ENCODE measurements around the gene PFN1. TPM values are rescaled to one million over a fixed set of nuclear protein-coding genes. Genes with fewer than 3 reads are reported as not detected.
A peak's percentile ranks its signal among the peaks of the same experiment; 100 is the strongest.

Gene PFN1
- total and polyA plus RNA-seq, 2 of the 8 experiments (the other 6 are each of a cell fraction or from before 2014, with no cell fraction given), result 1,355 to 1,949 TPM

- TF ChIP-seq, protein P1, sequence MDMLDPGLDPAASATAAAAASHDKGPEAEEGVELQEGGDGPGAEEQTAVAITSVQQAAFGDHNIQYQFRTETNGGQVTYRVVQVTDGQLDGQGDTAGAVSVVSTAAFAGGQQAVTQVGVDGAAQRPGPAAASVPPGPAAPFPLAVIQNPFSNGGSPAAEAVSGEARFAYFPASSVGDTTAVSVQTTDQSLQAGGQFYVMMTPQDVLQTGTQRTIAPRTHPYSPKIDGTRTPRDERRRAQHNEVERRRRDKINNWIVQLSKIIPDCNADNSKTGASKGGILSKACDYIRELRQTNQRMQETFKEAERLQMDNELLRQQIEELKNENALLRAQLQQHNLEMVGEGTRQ (IDR thresholded peaks at IDR 0.05; ENCODE audit: low read length), result no peak
- TF ChIP-seq SAP30 (IDR thresholded peaks at IDR 0.05; ENCODE audit: insufficient read depth, insufficient replicate concordance, low read length), result no peak
- TF ChIP-seq CTBP2 (IDR thresholded peaks at IDR 0.05; ENCODE audit: borderline replicate concordance, insufficient read depth, insufficient read length, low read length), result no peak
- peak; percentile 95 for TF ChIP-seq CHD2 (IDR thresholded peaks at IDR 0.05; ENCODE audit: low read length)
- no peak for TF ChIP-seq ASH2L (IDR thresholded peaks at IDR 0.05; ENCODE audit: low read length)
- TF ChIP-seq SRF (IDR thresholded peaks at IDR 0.05; ENCODE audit: low read depth, low read length), result no peak
- no peak for TF ChIP-seq RNF2 (IDR thresholded peaks at IDR 0.05; ENCODE audit: borderline replicate concordance, low read depth, low read length, missing control alignments, poor library complexity, severe bottlenecking)
- TF ChIP-seq NRF1 (IDR thresholded peaks at IDR 0.05; ENCODE audit: low read depth, low read length), result no peak
- TF ChIP-seq TBP (IDR thresholded peaks at IDR 0.05; ENCODE audit: low read depth, low read length), result no peak; the same call in 1 of the 2 replicates
- TF ChIP-seq HDAC6 (IDR thresholded peaks at IDR 0.05; ENCODE audit: low read depth, low read length), result no peak
- TF ChIP-seq E2F6 (IDR thresholded peaks at IDR 0.05), result peak; percentile 91
- TF ChIP-seq POLR2A (IDR thresholded peaks at IDR 0.05; ENCODE audit: control extremely low read depth in 1 of 2, low read depth in 2 of 2, low read length in 2 of 2), result no peak
- TF ChIP-seq HDAC2 (IDR thresholded peaks at IDR 0.05; ENCODE audit: borderline replicate concordance in 1 of 2, low read depth in 2 of 2, low read length in 2 of 2), result no peak; a peak in 1 of 4 replicates
Measured at GRCh38 chr17:4966844-4967538, 18.7 kb upstream of the PFN1 start (continued).

Data from H1 (cell line).